Upper lobe of left lung (tissue), 6 donors: ENCODE data around the gene GALNT10. TPM values are rescaled to one million over a fixed set of nuclear protein-coding genes. Genes with fewer than 3 reads are reported as not detected.
"Not testable (repeated sequence)": the region's sequence is repeated elsewhere in the genome, so short reads cannot be mapped to it uniquely, and the experiment has no call there.

Experiments used
- ATAC-seq, 2 donors: fragments of 200-7000 bp; cut with Tn5 transposase; one replicate each; pipeline ENCODE4 v1.9.1; 2022; ENCODE audit warnings: mild to moderate bottlenecking in 2 of 2, moderate library complexity in 2 of 2; ENCODE audit not compliant: low FRiP score in 2 of 2
- DNase-seq, 2 donors: peaks; one replicate each; pipeline ENCODE4 v3.0.0-alpha.2; 2019 to 2020
- H3K27ac ChIP-seq, 4 donors: fragments of 200-600 bp; sonication (generic); one replicate each; pipeline ENCODE4 v1.5.1; 2016 to 2019
- H3K27me3 ChIP-seq, 4 donors: fragments of 200-600 bp; sonication (generic); one replicate each; pipeline ENCODE4 v1.5.1; 2017 to 2019
- H3K36me3 ChIP-seq, 4 donors: fragments of 200-600 bp; sonication (generic); one replicate each; pipeline ENCODE4 v1.5.1; 2016 to 2019
- H3K4me1 ChIP-seq, 4 donors: fragments of 200-600 bp; sonication (generic); one replicate each; pipeline ENCODE4 v1.5.1; 2018 to 2019
- H3K4me3 ChIP-seq, 4 donors: fragments of 200-600 bp; sonication (generic); one replicate each; pipeline ENCODE4 v1.5.1; 2017 to 2019; ENCODE audit warnings: mild to moderate bottlenecking in 2 of 4, moderate library complexity in 1 of 4
- H3K9me3 ChIP-seq, 4 donors: fragments of 200-600 bp; sonication (generic); one replicate each; pipeline ENCODE4 v1.5.1; 2018 to 2019
- EP300 ChIP-seq, 4 donors: sonication (generic); formaldehyde crosslinking; IDR thresholded peaks; one replicate each; pipeline ENCODE4 v1.5.1; 2017; ENCODE audit warnings: antibody characterized with exemption in 4 of 4, control low read depth in 2 of 4
- POLR2A ChIP-seq, 4 donors: fragments of 450-650 bp; IDR thresholded peaks; one replicate each; pipeline ENCODE4 v1.5.1; 2016 to 2017; ENCODE audit warnings: antibody characterized with exemption in 4 of 4, mild to moderate bottlenecking in 2 of 4
- POLR2AphosphoS5 ChIP-seq, 2 donors: sonication (generic); formaldehyde crosslinking; IDR thresholded peaks; one replicate each; pipeline ENCODE4 v1.5.1; 2017; ENCODE audit warnings: antibody characterized with exemption in 2 of 2
- WGBS, 2 donors: methylation state at CpG; one replicate each; pipeline ENCODE4 v1.1.5; 2017 to 2018; 5-methylcytosine and 5-hydroxymethylcytosine counted together
- total RNA-seq, 6 donors: library from RNA; depleted of rRNA in 4 of 6; stranded (reverse); fragments of >200 nt in 4 of 6; gene quantifications; one replicate each; pipeline versions ENCODE4 v1.1.0 to v1.2.1, GENCODE V29; 2016 to 2021
- TF ChIP-seq, protein P1 (sequence below), 6 experiments: fragments of 450-650 bp in 4 of 6; fragments of 200-600 bp in 2 of 6; sonication (generic) in 2 of 6; IDR thresholded peaks; one replicate each; pipeline ENCODE4 v1.5.1; 2016 to 2019; ENCODE audit warnings: antibody characterized with exemption in 6 of 6
- donor health status: DM: no; HTN: no; CAD: no; lungs with moderate emphysema.
- donor health status: DM: no; HTN: yes; CAD: no; lungs with severe emphysema.

Gene GALNT10
- total RNA-seq, 6 donors from 2014 or later, result 38.6 to 118 (median 66.4) TPM

- H3K27me3 ChIP-seq, result no peaks in the 10 kb centered on the region
- H3K27ac ChIP-seq, result peak overlapping the region in 1 of 4 donors; percentile 17
- ATAC-seq (no peak), DNase-seq (no peak)
- 73 to 78% methylated on average over 8 to 11 of the region's 11 CpGs for WGBS, 2 donors
- H3K36me3 ChIP-seq, result no peaks in the 10 kb centered on the region
- H3K4me1 ChIP-seq, result no peaks in the 10 kb centered on the region
- H3K4me3 ChIP-seq, result no peak overlapping the region
- H3K9me3 ChIP-seq, result no peaks in the 10 kb centered on the region
- TF ChIP-seq EP300 (IDR thresholded peaks at IDR 0.05), result no peak
- no peak for TF ChIP-seq POLR2AphosphoS5 (IDR thresholded peaks at IDR 0.05)
- TF ChIP-seq, protein P1, sequence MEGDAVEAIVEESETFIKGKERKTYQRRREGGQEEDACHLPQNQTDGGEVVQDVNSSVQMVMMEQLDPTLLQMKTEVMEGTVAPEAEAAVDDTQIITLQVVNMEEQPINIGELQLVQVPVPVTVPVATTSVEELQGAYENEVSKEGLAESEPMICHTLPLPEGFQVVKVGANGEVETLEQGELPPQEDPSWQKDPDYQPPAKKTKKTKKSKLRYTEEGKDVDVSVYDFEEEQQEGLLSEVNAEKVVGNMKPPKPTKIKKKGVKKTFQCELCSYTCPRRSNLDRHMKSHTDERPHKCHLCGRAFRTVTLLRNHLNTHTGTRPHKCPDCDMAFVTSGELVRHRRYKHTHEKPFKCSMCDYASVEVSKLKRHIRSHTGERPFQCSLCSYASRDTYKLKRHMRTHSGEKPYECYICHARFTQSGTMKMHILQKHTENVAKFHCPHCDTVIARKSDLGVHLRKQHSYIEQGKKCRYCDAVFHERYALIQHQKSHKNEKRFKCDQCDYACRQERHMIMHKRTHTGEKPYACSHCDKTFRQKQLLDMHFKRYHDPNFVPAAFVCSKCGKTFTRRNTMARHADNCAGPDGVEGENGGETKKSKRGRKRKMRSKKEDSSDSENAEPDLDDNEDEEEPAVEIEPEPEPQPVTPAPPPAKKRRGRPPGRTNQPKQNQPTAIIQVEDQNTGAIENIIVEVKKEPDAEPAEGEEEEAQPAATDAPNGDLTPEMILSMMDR (IDR thresholded peaks at IDR 0.05), result no peak
- no peak for TF ChIP-seq POLR2A (IDR thresholded peaks at IDR 0.05)
Measured at GRCh38 chr5:154358516-154359220, 168.1 kb downstream of the GALNT10 start.

- Histone ChIP-seq H3K4me1 (no peaks in the 10 kb centered on the region), H3K27ac (no peak overlapping the region), H3K27me3 (no peaks in the 10 kb centered on the region), H3K36me3 (no peaks in the 10 kb centered on the region), H3K9me3 (no peaks in the 10 kb centered on the region), H3K4me3 (no peak overlapping the region)
- no peak for ATAC-seq
- no peak for DNase-seq
- 48 to 78% methylated on average over 3 to 4 of the region's 4 CpGs for WGBS, 2 donors
- TF ChIP-seq POLR2A (IDR thresholded peaks at IDR 0.05) (no peak), EP300 (IDR thresholded peaks at IDR 0.05) (no peak), POLR2AphosphoS5 (IDR thresholded peaks at IDR 0.05) (no peak)
- TF ChIP-seq, protein P1 (IDR thresholded peaks at IDR 0.05), result no peak
Measured at GRCh38 chr5:154359221-154359573, 168.7 kb downstream of the GALNT10 start.

- H3K36me3 ChIP-seq, H3K9me3 ChIP-seq, H3K27ac ChIP-seq, H3K4me1 ChIP-seq, DNase-seq, H3K27me3 ChIP-seq, ATAC-seq, H3K4me3 ChIP-seq: not testable (repeated sequence)
- 81 to 87% methylated on average over 7 of the region's 7 CpGs for WGBS, 2 donors
Measured at GRCh38 chr5:154360241-154360640, 169.7 kb downstream of the GALNT10 start.

DNA sequence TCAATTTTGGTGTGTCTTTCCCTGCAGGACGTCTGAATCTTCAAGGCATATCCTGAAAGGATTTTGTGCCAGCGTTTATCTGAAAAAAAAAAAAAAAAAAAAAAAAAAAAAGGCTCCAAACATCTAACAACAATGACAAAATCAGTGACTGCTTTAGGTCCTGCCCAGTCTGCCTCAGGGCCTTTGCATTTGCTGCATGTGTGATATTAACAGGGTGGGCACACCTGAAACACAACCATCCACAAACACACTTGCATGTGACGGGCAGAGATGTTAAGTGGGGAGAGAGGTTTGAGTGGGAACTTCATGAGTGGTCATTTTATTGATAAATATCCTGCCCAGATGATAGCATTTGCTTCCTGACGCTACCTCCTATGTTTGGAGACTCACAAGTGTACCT is 172.9 kb downstream of the GALNT10 start:
- TF ChIP-seq POLR2AphosphoS5 (IDR thresholded peaks at IDR 0.05) (no peak), EP300 (IDR thresholded peaks at IDR 0.05) (no peak), POLR2A (IDR thresholded peaks at IDR 0.05) (no peak)
- TF ChIP-seq, protein P1 (IDR thresholded peaks at IDR 0.05), result no peak
- peaks cover 0 to 12% (median 4%) of the 10 kb centered on the region in 4 donors for H3K4me1 ChIP-seq
- WGBS, 2 donors, result 88 to 94% methylated on average over 4 of the region's 4 CpGs
- H3K27ac ChIP-seq, result no peak overlapping the region
- no peak for ATAC-seq
- no peak for DNase-seq
- no peaks in the 10 kb centered on the region for H3K27me3 ChIP-seq
- H3K4me3 ChIP-seq, result no peak overlapping the region
- H3K9me3 ChIP-seq, result no peaks in the 10 kb centered on the region
- no peaks in the 10 kb centered on the region for H3K36me3 ChIP-seq

GRCh38 chr5:154364771-154365170 is 174.2 kb downstream of the GALNT10 start:
- Histone ChIP-seq H3K36me3 (no peaks in the 10 kb centered on the region), H3K27ac (no peak overlapping the region), H3K4me1 (peaks cover 0 to 16% (median 4%) of the 10 kb centered on the region in 4 donors), H3K4me3 (no peak overlapping the region), H3K9me3 (no peaks in the 10 kb centered on the region), H3K27me3 (no peaks in the 10 kb centered on the region)
- ATAC-seq (no peak), DNase-seq (no peak)
- WGBS, 2 donors, result 68 to 87% methylated on average over 2 of the region's 2 CpGs
- TF ChIP-seq, protein P1 (IDR thresholded peaks at IDR 0.05), result no peak
- TF ChIP-seq POLR2A (IDR thresholded peaks at IDR 0.05) (no peak), EP300 (IDR thresholded peaks at IDR 0.05) (no peak), POLR2AphosphoS5 (IDR thresholded peaks at IDR 0.05) (no peak)
